HAP-1 (cell line): ENCODE data around the gene BUD31.
"Not testable (repeated sequence)": the region's sequence is repeated elsewhere in the genome, so short reads cannot be mapped to it uniquely, and the experiment has no call there.

Source experiments
- DNase-seq, 2 experiments: peaks; one replicate each; pipeline ENCODE4 v3.0.0-alpha.2; 2016 to 2020; ENCODE audit warnings: low spot score in 2 of 2
- H3K27me3 ChIP-seq: fragments of 250-450 bp; sonication (Bioruptor Pico); 2 replicates; pipeline ENCODE4 v1.5.1; 2020; ENCODE audit warnings: low read depth, mild to moderate bottlenecking, moderate library complexity
- H3K36me3 ChIP-seq: fragments of 250-450 bp; sonication (Bioruptor Pico); replicated peaks from 2 replicates; pipeline ENCODE4 v1.5.1; 2020; ENCODE audit warnings: mild to moderate bottlenecking
- H3K4me1 ChIP-seq: fragments of 250-450 bp; sonication (Bioruptor Pico); 2 replicates; pipeline ENCODE4 v1.5.1; 2020; ENCODE audit warnings: mild to moderate bottlenecking
- H3K4me3 ChIP-seq: fragments of 250-450 bp; sonication (Bioruptor Pico); 2 replicates; pipeline ENCODE4 v1.5.1; 2020; ENCODE audit warnings: mild to moderate bottlenecking, moderate library complexity
- H3K9me3 ChIP-seq: fragments of 250-450 bp; sonication (Bioruptor Pico); 2 replicates; pipeline ENCODE4 v1.5.1; 2020; ENCODE audit warnings: mild to moderate bottlenecking, moderate library complexity
- in situ Hi-C: fragments of 300-500 bp; cut with MboI; formaldehyde crosslinking; loops from 3 replicates; pipeline ENCODE4 v1.14.3; 2020; ENCODE audit warnings: low sequenced_read_pairs, inconsistent platforms, mixed read lengths

The BUD31 gene

DNA sequence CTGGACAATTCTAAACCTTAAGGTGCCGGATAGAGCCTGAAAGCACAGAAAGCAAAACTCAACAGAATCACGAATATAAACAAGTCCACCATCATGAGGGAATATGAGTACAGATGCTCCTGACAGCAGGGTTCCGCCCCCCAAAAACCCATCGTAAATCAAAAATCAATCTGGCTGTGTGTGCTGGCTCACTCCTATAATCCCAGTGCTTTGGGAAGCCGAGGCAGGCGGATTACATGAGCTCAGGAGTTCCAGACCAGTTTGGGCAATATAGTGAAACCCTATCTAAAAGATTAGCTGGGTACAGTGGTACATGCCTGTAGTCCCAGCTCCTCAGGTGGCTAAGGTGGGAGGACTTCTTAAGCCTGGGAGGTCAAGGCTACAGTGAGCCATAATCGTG is 12.2 kb downstream of the BUD31 start:
- no peaks in the 10 kb centered on the region for H3K9me3 ChIP-seq
- no peak for DNase-seq
- peaks cover 73% of the 10 kb centered on the region for H3K36me3 ChIP-seq
- H3K4me1 ChIP-seq = no peaks in the 10 kb centered on the region
- in situ Hi-C loops = no loop called here
- H3K27me3 ChIP-seq = no peaks in the 10 kb centered on the region
- H3K4me3 ChIP-seq = no peak overlapping the region

DNA sequence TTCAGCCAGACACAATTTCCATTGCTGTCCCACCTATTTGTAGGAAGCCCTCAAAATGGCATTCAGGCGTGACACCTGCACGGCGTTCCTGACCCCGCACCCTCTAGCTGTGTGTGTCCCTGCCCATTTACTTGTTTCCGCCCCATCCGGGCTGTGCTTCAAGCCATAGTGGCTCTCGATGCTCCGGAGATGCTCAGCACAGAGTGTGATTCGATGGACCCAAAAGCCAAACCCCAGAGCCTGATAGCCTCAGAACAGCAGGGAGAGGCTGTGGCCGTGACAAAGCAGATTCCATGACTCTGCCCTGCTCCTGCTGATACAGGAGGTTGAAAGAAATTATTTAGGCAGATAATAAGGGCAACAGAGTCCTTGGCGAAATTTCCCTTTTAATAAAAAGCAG is 13.4 kb downstream of the BUD31 start:
- no peaks in the 10 kb centered on the region for H3K4me1 ChIP-seq
- H3K4me3 ChIP-seq = no peak overlapping the region
- DNase-seq = no peak
- in situ Hi-C loops = no loop called here
- peaks cover 64% of the 10 kb centered on the region for H3K36me3 ChIP-seq
- no peaks in the 10 kb centered on the region for H3K27me3 ChIP-seq
- no peaks in the 10 kb centered on the region for H3K9me3 ChIP-seq

DNA sequence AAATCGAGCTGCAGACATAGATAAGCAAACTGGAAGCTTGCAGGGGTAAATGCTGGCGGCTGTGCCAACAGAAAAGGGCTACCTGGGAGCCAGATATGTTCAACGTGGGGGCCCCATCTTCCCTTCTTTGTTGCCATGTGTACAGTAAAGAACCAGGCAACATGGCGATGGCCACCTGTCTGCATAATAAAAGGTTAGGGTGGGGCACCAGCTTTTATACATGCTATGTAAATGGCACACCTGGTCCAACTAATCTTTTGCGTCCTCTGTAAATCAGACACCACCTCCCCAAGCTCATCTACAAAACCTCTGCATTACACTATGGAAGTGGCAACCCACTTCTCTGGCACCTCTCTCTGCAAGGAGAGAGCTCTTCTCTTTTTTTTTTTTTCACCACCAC is 13.9 kb downstream of the BUD31 start:
- Histone ChIP-seq H3K27me3 (no peaks in the 10 kb centered on the region), H3K9me3 (no peaks in the 10 kb centered on the region), H3K4me3 (no peak overlapping the region), H3K36me3 (peaks cover 60% of the 10 kb centered on the region), H3K4me1 (no peaks in the 10 kb centered on the region)
- in situ Hi-C loops = no loop called here
- DNase-seq = no peak

DNA sequence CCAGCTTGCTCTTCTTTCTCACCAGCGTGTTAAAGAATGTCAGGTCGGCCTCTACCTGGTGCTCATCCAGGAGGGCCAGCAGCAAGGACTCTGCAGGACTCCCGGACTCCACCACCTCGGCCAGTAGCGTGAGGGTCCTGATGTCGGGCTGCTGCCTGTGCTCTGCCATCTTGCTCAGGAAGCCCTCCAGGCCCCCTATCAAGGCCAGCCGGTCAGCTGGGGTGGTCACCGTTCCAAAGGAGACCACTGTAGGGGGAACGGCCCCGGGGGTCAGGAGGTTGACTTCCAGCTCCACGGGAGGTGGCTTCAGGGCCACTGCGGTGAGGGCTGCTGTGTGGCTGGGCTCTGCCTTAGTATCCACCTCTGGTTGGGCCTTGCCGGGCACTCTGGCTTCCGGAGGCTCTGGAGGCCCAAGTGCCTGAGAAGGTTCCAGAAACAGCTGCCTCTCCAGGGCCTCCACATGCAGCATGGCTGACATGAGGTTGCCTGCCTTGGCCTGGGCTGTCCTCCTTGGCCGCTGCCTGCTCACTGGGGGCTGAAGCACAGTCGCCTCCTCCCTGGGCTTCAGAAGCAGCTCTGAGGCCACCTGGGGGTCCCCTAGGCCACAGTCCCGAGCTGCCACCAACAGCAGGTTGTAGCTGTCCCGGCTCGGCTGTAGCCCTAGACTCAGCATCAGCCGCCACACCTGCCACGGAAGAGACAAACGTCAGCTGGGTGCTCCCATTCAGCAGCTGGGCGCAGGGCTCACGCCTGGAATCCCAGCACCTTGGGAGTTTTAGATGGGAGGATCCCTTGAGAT is 16.4 kb downstream of the BUD31 start:
- Histone ChIP-seq H3K9me3 (no peaks in the 10 kb centered on the region), H3K27me3 (no peaks in the 10 kb centered on the region), H3K4me1 (no peaks in the 10 kb centered on the region), H3K4me3 (no peak overlapping the region), H3K36me3 (peaks cover 53% of the 10 kb centered on the region)
- DNase-seq = no peak
- in situ Hi-C loops = no loop called here

DNA sequence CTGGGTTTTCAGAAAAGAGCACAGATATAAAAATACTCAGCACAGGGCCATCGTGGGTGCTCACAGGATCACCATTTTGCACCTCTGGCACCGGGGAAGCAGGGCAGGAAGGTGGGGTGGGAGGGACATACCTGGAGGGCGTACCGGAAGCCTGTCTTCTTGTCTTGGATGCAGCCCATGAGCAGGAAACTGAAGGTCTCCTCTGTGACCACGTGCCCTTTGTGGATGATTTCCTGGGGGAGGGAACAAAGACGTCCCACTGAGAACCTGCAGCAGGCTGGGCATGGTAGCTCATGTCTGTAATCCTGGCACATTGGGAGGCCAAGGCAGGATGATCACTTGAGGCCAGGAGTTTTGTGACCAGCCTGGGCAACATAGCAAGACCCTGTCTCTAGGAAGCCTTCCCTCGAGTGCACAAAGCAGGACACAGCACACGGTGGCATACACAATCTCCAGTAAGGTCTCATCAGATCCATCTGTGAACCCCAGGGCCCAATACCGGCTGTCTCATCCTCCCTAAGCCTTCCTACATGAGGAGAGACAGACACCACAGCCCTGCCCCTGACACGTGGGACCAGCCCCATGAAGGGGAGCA is 20.3 kb downstream of the BUD31 start:
- peaks cover 56% of the 10 kb centered on the region for H3K36me3 ChIP-seq
- H3K9me3 ChIP-seq = no peaks in the 10 kb centered on the region
- in situ Hi-C loops = no loop called here
- no peaks in the 10 kb centered on the region for H3K27me3 ChIP-seq
- H3K4me1 ChIP-seq = no peaks in the 10 kb centered on the region
- H3K4me3 ChIP-seq = no peak overlapping the region
- no peak for DNase-seq

DNA sequence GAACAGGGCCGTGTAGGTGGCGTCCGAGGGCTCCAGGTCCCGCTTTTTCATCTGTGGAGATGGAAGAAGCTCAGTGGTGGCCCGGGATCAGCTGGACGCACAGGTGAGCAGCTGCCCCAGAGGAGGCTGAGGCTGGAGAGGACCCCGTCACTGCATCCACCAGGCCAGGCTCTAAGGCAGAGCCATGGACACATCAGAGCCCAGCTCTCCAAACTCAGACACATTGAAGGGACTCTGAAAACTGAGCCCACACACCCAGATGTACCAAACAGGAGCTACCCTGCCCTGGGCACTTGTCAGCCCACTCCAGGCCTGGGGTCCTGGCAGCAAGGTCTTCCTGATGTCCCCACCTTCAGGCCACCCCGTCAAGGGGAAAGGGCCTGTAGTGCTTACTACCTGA is 21.0 kb downstream of the BUD31 start:
- Histone ChIP-seq H3K4me1 (no peaks in the 10 kb centered on the region), H3K36me3 (peaks cover 51% of the 10 kb centered on the region)
- in situ Hi-C loops = no loop called here

DNA sequence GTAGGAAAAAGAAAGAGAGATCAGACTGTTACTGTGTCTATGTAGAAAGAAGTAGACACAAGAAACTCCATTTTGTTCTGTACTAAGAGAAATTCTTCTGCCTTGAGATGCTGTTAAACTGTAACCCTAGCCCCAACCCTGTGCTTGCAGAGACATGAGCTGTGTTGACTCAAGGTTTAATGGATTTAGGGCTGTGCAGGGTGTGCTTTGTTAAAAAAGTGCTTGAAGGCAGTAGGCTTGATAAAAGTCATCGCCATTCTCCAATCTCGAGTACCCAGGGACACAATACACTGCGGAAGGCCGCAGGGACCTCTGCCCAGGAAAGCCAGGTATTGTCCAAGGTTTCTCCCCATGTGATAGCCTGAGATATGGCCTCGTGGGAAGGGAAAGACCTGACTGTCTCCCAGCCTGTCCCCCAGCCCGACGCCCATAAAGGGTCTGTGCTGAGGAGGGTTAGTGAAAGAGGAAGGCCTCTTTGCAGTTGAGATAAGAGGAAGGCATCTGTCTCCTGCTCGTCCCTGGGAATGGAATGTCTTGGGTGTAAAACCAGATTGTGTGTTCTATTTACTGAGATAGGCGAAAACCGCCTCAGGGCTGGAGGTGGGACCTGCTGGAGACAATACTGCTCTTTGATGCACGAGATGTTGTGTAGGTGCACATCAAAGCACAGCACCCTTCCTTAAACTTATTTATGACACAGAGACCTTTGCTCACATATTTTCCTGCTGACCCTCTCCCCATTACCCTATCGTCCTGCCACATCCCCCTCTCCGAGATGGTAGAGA is 23.2 kb downstream of the BUD31 start:
- H3K4me3 ChIP-seq, H3K4me1 ChIP-seq, in situ Hi-C loops, H3K27me3 ChIP-seq, DNase-seq, H3K9me3 ChIP-seq: not testable (repeated sequence)
- peaks cover 50% of the 10 kb centered on the region for H3K36me3 ChIP-seq

More for the DNA sequence above, 21.0 kb downstream of the BUD31 start:
- no peak for DNase-seq
- Histone ChIP-seq H3K9me3 (no peaks in the 10 kb centered on the region), H3K4me3 (no peak overlapping the region), H3K27me3 (no peaks in the 10 kb centered on the region)

DNA sequence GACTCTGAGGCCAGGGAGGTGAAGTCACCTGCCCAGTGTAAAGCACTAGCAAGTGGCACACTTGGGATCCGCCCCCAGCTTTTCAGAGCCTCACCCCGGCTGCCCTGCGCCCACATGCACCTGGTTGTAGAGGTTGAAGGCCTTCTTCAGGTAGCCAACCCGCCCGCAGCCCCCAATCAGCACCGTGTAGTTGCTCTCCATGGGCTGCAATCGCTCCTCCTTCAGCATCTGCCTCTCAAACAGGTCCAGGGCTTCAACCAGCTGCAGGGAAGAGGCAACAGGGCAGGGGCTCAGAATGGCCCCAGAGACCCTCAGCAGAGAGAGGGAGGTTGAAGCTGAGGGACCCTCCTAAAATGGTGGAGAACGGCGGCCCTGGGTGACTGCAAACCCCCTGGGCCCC is 24.4 kb downstream of the BUD31 start:
- H3K4me3 ChIP-seq = no peak overlapping the region
- H3K36me3 ChIP-seq = peaks cover 50% of the 10 kb centered on the region
- H3K4me1 ChIP-seq = no peaks in the 10 kb centered on the region; the same call in 1 of the 2 replicates
- H3K27me3 ChIP-seq = no peaks in the 10 kb centered on the region
- DNase-seq = no peak
- in situ Hi-C loops = no loop called here
- no peaks in the 10 kb centered on the region for H3K9me3 ChIP-seq

DNA sequence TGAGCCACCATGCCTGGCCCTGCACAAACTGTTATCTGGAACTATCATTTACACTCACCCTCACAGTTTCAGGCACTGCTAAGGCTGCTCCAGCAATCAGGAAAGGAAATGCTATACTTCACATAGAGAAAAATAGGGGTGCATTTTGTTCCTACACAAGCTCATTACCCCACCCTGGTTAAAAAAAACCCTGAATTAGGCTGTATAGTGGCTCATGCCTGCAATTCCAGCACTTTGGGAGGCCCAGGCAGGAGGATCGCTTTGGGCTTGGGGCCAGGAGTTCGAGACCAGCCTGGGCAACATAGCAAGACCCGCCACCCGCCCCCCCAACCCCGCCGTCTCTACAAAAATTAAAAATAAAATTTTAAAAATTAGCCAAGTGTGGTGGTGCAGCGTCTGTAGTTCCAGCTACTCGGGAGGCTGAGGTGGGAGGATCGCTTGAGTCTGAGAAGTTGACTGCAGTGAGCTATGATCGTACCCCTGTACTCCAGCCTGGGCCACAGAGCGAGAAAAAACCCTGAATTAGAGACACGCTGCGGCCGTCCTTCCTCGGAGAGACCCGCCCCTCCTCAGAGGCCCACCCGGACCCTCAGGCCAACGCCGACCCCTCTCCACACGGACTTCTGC is 29.3 kb downstream of the BUD31 start:
- DNase-seq = no peak
- Histone ChIP-seq H3K4me1 (peaks cover 6% of the 10 kb centered on the region), H3K4me3 (peak overlapping the region; percentile 89), H3K27me3 (no peaks in the 10 kb centered on the region), H3K9me3 (no peaks in the 10 kb centered on the region), H3K36me3 (peaks cover 36% of the 10 kb centered on the region)
- in situ Hi-C loops = no loop called here

DNA sequence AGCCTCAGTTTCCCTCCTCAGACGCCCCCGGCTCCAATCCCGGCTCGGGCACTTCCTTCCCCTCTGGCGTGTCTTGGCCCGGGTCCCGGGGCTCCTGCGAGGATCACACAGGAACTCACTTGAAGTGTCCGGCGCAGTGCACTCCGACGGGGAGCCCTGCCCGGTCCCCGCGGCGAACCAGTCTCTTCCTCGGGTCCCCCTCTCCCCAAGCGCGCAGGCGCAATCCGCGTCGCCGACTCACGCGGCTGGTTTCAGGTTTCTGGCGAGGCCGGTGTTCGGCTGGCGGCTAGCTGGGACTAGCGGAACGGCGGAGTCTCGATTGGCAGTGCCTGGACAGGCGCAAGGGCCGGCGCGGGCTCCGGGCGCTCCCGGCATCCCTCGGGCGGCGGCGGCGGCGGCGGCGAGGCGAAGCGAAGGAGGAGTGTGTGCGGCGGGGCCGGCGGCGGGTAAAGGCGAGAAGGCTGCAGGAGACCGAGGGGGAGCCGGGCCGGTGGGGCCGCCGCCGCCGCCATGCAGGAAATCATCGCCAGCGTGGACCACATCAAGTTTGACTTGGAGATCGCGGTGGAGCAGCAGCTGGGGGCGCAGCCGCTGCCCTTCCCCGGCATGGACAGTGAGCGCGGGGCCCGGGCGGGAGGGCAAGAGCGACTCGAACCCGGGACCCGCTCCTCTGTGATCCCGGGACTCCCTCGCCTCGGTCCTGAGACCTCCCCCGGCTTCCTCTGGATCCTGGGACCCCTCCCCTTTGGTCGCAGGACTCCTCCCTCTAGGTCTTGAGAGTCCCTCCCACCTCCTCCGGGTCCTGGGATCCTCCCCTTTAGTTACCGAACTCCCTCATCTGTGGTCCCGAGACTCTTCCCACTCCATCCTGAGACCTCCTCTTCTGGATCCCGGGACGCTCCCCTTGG is 30.1 kb downstream of the BUD31 start, which contains the start of the genes CPSF4 and PTCD1:
Gene CPSF4, plus strand, starts transcription at position 371 of the 908 bp plus-strand sequence. Its CDS starts 140 bp downstream, at position 511.
Gene PTCD1, minus strand, starts transcription at position 226 of the 908 bp plus-strand sequence. CDS start 3,556 bp downstream, outside the sequence.
- peaks cover 6% of the 10 kb centered on the region for H3K4me1 ChIP-seq

DNA sequence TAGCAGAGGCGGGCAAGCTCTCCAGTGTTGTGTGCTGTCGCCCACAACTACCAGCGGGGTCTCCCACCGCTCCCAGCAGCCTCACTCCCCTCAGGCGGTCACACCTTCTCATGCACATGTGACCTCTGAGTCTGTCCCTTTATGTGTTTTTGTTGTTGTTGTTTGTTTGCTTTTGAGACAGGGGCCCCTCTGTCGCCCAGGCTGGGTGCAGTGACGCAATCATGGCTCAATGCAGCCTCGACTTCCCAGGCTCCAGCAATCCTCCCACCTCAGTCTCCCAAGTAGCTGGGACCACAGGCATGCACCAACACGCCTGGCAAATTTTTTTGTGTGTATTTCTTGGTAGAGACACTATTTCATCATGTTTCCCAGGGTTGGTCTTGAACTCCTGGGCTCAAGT is 31.4 kb downstream of the BUD31 start:
- Histone ChIP-seq H3K4me3 (peak overlapping the region; percentile 89; the same call in 1 of the 2 replicates), H3K27me3 (no peaks in the 10 kb centered on the region), H3K9me3 (no peaks in the 10 kb centered on the region), H3K36me3 (peaks cover 45% of the 10 kb centered on the region), H3K4me1 (peaks cover 6% of the 10 kb centered on the region)
- DNase-seq = no peak
- in situ Hi-C loops = no loop called here

More for the DNA sequence above, 30.1 kb downstream of the BUD31 start, which contains the start of the genes CPSF4 and PTCD1:
- Histone ChIP-seq H3K36me3 (peaks cover 37% of the 10 kb centered on the region), H3K27me3 (no peaks in the 10 kb centered on the region), H3K4me3 (peak within 1 kb of the TSS; percentile 89), H3K9me3 (no peaks in the 10 kb centered on the region)
- DNase-seq = peak; percentile 90 to 96
- in situ Hi-C loops = no loop called here

DNA sequence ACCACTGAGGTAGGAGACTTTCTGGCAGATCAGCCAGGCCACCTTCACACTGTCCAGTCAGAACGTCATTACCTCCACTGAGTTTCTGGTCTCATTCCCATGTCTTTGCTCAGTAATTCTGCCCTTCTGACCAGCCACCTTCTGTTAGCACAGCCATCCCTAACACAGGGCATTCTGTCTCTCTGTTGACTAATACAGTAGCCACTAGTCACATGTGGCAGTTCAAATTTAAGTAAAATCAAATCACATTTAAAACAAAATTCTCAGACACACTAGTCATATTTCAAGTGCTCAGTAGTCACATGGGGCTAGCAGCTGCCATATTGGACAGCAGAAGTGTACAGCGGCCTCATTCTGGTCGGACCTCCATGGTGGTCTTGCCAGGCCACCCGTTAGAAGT is 37.3 kb downstream of the BUD31 start:
- no peak for DNase-seq
- no peaks in the 10 kb centered on the region for H3K27me3 ChIP-seq
- no peaks in the 10 kb centered on the region; the same call in 1 of the 2 replicates for H3K4me1 ChIP-seq
- no peak overlapping the region for H3K4me3 ChIP-seq
- peaks cover 81% of the 10 kb centered on the region for H3K36me3 ChIP-seq
- in situ Hi-C loops = no loop called here
- H3K9me3 ChIP-seq = no peaks in the 10 kb centered on the region
